Left hindlimb (tissue), 1 donor: ENCODE results near the gene GABRD.
"Not testable (repeated sequence)": the region's sequence is repeated elsewhere in the genome, so short reads cannot be mapped to it uniquely, and the experiment has no call there.

ENCODE experiments used
- DNase-seq: peaks from one replicate; pipeline ENCODE4 v3.0.0-alpha.2; 2018

The GABRD gene

GRCh38 chr1:2019172-2019543, at the start of gene GABRD:
GABRD (plus strand) TSS chr1:2019345; CDS start chr1:2019424, 79 bp downstream.
- DNase-seq: peak; percentile 32

- DNase-seq: peak; percentile 6
These were observed 49.6 kb upstream of the GABRD start for GRCh38 chr1:1969505-1969900.

GRCh38 chr1:1969953-1970716, 49.0 kb upstream of the GABRD start:
- DNase-seq: no peak

GRCh38 chr1:1971017-1971416, 48.1 kb upstream of the GABRD start:
- DNase-seq: no peak

- DNase-seq: no peak
These were observed 47.5 kb upstream of the GABRD start for GRCh38 chr1:1971688-1972087.

GRCh38 chr1:1972976-1973715, 46.0 kb upstream of the GABRD start:
- DNase-seq: no peak

- DNase-seq: no peak
These were observed 45.2 kb upstream of the GABRD start for GRCh38 chr1:1973716-1974642.

GRCh38 chr1:1974834-1975233, 44.3 kb upstream of the GABRD start:
- no peak for DNase-seq

- DNase-seq: no peak
These were observed 43.6 kb upstream of the GABRD start for GRCh38 chr1:1975535-1975934.

- DNase-seq: no peak
These were observed 43.1 kb upstream of the GABRD start for GRCh38 chr1:1976031-1976430.

- no peak for DNase-seq
These were observed 41.0 kb upstream of the GABRD start for GRCh38 chr1:1978108-1978507.

GRCh38 chr1:1978690-1979481, 40.3 kb upstream of the GABRD start:
- not testable (repeated sequence) for DNase-seq

- DNase-seq: no peak
These were observed 39.5 kb upstream of the GABRD start for GRCh38 chr1:1979482-1980165.

GRCh38 chr1:1980467-1981141, 38.5 kb upstream of the GABRD start:
- no peak for DNase-seq

GRCh38 chr1:1981142-1981500, 38.0 kb upstream of the GABRD start:
- DNase-seq: no peak

GRCh38 chr1:1981631-1982327, 37.4 kb upstream of the GABRD start:
- not testable (repeated sequence) for DNase-seq

GRCh38 chr1:1982379-1983232, 36.5 kb upstream of the GABRD start:
- no peak for DNase-seq

- DNase-seq: no peak
These were observed 34.5 kb upstream of the GABRD start for GRCh38 chr1:1984560-1985070.

- DNase-seq: no peak
These were observed 33.6 kb upstream of the GABRD start for GRCh38 chr1:1985375-1986050.
